SJCRH30 (cell line): ENCODE results near the gene TLX1. TPM values are rescaled to one million over a fixed set of nuclear protein-coding genes. Genes with fewer than 3 reads are reported as not detected.
A peak's percentile ranks its signal among the peaks of the same experiment; 100 is the strongest.

Experiments
- DNase-seq, 2 experiments: peaks; one replicate each; pipeline ENCODE4 v3.0.0-alpha.2; 2015 to 2020
- H3K27ac ChIP-seq: fragments of 250-450 bp; sonication (Bioruptor Pico); 2 replicates; pipeline ENCODE4 v1.5.1; 2020; ENCODE audit warnings: mild to moderate bottlenecking, moderate library complexity
- H3K27me3 ChIP-seq: fragments of 250-450 bp; sonication (Bioruptor Pico); 2 replicates; pipeline ENCODE4 v1.5.1; 2020; ENCODE audit warnings: mild to moderate bottlenecking, moderate library complexity
- H3K36me3 ChIP-seq: fragments of 250-450 bp; sonication (Bioruptor Pico); 2 replicates; pipeline ENCODE4 v1.5.1; 2020; ENCODE audit warnings: mild to moderate bottlenecking, moderate library complexity
- H3K4me1 ChIP-seq: fragments of 250-450 bp; sonication (Bioruptor Pico); 2 replicates; pipeline ENCODE4 v1.5.1; 2020; ENCODE audit warnings: mild to moderate bottlenecking, moderate library complexity
- H3K4me3 ChIP-seq: fragments of 250-450 bp; sonication (Bioruptor Pico); 2 replicates; pipeline ENCODE4 v1.5.1; 2020; ENCODE audit warnings: mild to moderate bottlenecking, moderate library complexity
- H3K9me3 ChIP-seq: fragments of 250-450 bp; sonication (Bioruptor Pico); replicated peaks from 2 replicates; pipeline ENCODE4 v1.5.1; 2020; ENCODE audit warnings: mild to moderate bottlenecking, moderate library complexity
- total RNA-seq: library from RNA; depleted of rRNA; stranded (reverse); fragments of >200 nt; shearing (Covaris generic); gene quantifications from 2 replicates; pipeline ENCODE4 v1.2.3, GENCODE V29; 2014

TLX1 gene
- total RNA-seq, 1 experiment from 2014 or later: not detected

DNA sequence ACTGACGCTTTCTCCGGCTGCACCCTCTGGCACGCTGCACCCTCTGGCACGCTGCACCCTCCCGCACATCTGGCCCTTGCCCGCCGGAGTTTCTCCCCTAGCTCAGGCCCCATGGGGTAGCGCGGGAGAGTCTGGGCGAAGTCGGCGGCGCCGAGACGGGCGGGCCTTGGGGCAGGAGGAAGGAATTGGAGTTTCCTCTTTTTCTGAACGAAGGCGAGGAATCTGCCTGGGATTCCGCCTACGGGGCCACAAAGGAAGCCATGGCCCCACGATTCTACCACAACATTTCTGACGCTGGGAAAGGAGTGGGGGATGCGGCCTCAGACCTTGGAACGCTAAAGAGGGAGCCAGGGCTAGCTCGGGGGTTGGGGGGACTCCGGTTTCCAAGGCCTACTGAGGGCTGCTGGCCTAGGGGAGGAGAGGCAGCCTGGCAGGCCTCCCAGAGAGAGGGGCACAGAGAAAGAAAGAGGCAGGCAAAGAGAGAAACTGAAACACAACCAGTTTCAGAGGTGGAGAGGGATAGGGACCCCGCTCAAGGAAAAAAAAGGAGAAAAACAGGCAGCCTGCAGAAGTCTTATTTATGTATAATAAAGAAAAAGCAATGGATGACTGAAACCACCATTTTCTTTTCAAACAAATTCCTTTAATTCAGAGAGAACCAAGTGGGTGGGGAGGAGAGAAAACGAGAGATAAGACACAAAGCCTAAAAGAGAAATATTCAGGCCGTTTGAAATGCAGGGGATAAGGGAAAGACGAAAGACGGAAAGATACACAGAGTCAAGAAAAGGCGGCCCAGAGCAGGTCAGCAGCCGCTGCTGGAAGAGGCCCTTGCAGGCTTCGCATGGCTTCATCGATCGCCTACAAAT, 4.3 kb downstream of the TLX1 start:
- Histone ChIP-seq H3K4me1 (no peaks in the 10 kb centered on the region), H3K9me3 (no peaks in the 10 kb centered on the region), H3K4me3 (no peak overlapping the region), H3K36me3 (no peaks in the 10 kb centered on the region), H3K27me3 (peaks cover 7% of the 10 kb centered on the region), H3K27ac (no peak overlapping the region)
- DNase-seq: no peak

DNA sequence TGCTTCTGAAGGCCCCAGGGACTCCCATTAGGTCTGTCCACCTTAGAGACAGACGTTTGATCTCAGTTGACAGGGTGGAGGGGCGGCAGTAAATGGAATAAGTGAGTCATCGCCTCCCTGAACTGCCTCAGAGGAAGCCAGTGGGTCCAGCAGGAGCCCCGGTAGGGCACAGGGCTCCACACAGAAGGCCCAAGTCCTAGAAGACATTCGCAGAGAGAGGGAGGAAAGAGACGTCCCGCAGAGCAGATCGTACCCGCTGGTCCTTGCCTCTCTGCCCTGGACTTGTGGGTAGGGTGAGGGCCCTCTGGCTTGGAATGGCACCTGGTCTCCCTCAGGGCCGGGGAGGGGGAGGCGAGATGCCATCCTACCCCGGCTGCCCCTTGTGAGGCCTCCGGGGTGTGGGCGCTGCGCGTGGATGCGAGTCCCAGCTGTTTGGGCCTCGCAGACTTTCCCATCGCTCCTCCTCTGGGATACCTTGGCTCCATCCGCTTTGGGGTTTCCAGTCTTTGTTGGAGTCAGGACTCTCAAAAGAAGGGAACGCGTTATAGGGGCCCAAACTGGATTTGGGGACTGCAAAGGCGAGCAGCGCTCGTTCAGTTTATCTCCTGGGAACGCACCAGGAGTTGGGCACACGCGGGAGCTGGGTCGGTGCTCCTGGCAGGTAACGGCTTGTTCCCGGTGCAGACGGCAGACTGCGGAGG, 5.1 kb downstream of the TLX1 start:
- Histone ChIP-seq H3K27me3 (peaks cover 10% of the 10 kb centered on the region), H3K36me3 (no peaks in the 10 kb centered on the region), H3K27ac (no peak overlapping the region), H3K9me3 (no peaks in the 10 kb centered on the region), H3K4me1 (no peaks in the 10 kb centered on the region), H3K4me3 (no peak overlapping the region)
- DNase-seq: no peak

DNA sequence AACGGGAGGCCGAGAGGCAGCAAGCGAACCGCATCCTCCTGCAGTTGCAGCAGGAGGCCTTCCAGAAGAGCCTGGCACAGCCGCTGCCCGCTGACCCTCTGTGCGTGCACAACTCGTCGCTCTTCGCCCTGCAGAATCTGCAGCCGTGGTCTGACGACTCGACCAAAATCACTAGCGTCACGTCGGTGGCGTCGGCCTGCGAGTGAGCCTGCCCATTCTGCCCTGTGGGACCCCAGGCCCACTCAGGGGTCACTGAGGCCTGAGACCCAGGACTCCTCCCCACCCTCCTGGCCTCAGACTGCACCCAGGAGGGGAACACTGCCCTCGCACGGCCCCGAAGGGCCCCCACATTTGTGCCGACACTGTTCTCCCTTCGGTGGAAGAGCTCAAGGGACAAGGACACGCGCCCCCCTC, 5.6 kb downstream of the TLX1 start:
- DNase-seq: no peak
- Histone ChIP-seq H3K27ac (no peak overlapping the region), H3K4me3 (no peak overlapping the region), H3K27me3 (peaks cover 14% of the 10 kb centered on the region), H3K9me3 (no peaks in the 10 kb centered on the region), H3K36me3 (no peaks in the 10 kb centered on the region), H3K4me1 (no peaks in the 10 kb centered on the region)

DNA sequence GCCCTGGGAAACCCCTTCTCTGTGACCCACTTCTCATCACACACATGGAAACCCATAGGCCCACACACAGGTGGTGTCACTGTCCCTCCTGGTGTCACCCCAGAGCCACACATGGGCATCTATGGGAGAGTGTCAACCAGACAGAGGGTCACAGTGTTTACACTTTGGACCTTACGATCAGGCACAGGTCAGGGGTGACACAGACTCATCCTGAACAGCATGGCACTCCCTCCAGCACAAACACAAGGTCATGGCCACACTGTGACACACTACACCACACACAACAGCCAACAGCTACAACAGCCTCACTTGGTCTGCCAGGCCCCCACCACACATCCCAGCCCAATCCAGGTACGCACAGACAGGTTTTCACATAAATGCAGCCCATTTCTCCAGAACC, 6.2 kb downstream of the TLX1 start:
- no peaks in the 10 kb centered on the region for H3K9me3 ChIP-seq
- no peaks in the 10 kb centered on the region for H3K36me3 ChIP-seq
- no peak overlapping the region for H3K27ac ChIP-seq
- H3K4me1 ChIP-seq: no peaks in the 10 kb centered on the region
- DNase-seq: no peak
- peaks cover 13% of the 10 kb centered on the region for H3K27me3 ChIP-seq
- H3K4me3 ChIP-seq: no peak overlapping the region

DNA sequence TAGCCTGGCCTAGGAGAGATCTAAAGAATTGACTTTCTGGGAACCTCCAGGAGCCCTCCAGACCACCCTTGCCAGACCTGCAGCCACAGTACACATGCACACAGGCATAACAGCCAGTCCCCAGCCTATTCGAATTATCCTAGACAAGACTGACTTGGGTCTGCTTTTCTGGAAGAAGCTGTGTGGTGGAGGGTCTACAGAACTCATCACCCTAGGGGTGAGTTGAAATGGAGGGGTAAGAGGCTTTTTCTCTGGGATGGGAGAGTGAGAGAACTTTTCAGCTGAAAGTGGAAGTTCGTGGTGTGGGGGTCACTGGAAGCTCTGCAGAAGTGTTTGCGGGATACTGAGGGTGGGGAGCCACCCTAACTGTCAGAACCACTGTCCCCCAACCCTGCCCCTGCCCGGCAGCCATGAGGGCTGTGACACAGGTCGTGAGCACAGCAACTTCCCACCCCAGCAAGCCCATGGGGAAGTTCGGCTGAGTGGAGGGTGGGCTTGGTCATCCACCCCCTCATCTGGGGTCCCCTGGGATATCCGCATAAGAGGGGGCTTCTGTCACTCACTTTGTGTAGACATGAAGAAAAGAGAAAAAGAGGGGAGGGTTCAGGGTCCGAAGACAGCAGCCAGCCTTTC, 7.8 kb downstream of the TLX1 start:
- no peak for DNase-seq
- H3K27ac ChIP-seq: no peak overlapping the region
- H3K4me3 ChIP-seq: no peak overlapping the region
- no peaks in the 10 kb centered on the region for H3K36me3 ChIP-seq
- no peaks in the 10 kb centered on the region for H3K4me1 ChIP-seq
- H3K27me3 ChIP-seq: peaks cover 13% of the 10 kb centered on the region
- H3K9me3 ChIP-seq: no peaks in the 10 kb centered on the region

DNA sequence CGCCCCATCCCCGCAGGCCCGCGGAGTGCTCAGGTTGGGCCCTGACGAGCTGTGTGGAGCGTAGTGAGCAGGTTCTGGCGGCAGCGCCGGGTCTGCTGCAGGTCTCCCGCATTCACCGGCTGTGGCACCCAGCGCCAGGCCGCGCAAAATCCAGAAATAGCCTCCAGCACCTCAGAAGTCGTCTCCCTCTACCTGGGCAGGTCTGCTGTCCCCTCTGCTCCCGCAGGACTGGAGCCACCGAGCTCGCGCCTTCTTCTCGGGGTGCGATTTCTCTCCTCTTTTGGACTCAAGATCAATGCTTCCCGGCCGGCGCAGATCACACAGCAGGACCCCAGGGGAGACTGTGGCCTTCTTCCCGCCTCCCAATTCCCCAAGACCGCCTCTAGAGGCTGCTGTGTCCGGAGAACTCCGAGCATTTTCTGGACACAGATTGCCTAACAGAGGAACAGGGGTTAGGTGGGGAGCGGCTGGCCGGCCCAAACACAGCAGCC, 8.4 kb downstream of the TLX1 start:
- no peak overlapping the region for H3K4me3 ChIP-seq
- no peaks in the 10 kb centered on the region for H3K9me3 ChIP-seq
- H3K36me3 ChIP-seq: no peaks in the 10 kb centered on the region
- no peak overlapping the region for H3K27ac ChIP-seq
- H3K4me1 ChIP-seq: no peaks in the 10 kb centered on the region
- peaks cover 13% of the 10 kb centered on the region for H3K27me3 ChIP-seq
- DNase-seq: no peak

DNA sequence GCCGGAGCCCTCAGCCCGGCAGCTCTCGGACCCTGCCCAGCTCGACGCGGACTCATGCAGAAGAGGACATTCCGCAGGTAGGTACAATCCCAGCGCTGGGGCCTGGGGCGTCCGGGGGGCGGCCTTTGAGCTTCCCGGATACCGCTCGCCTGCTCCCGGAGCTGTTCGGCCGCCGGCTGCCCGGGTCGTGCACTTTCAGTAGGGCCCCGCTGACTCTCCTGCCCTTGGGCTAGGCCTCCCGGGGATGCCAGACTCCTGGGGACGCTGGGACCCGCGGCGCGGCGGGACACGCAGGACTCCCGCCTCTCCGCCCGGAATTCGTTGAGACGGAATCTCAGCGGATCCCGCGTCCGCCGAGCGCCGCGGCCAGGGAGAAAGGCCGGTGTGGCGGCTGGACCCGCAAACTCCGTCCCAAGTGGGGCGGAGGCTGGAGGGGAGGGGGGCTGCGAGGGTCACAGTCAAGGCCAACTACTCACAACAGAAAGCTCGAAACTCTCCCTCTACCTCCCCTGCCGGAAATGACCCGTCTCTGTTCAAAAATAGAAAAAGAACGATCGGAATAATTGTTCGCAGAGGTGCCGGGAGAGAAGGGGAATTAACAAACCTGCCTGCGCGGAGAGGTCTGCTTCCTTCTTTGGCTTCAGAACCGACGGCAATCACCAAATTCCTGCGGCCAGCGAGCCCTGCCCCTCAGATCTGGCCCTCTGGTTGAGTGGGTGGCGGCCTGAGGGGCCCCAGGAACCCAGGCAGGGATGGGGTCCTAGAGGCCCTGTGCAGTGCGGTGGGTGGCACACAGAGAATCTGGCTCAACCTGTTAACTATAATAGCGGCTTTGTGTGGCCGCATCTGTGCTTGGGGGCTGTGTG, 9.2 kb downstream of the TLX1 start:
- Histone ChIP-seq H3K9me3 (no peaks in the 10 kb centered on the region), H3K27ac (no peak overlapping the region), H3K4me1 (no peaks in the 10 kb centered on the region), H3K36me3 (no peaks in the 10 kb centered on the region), H3K4me3 (no peak overlapping the region), H3K27me3 (peaks cover 15% of the 10 kb centered on the region)
- DNase-seq: no peak

DNA sequence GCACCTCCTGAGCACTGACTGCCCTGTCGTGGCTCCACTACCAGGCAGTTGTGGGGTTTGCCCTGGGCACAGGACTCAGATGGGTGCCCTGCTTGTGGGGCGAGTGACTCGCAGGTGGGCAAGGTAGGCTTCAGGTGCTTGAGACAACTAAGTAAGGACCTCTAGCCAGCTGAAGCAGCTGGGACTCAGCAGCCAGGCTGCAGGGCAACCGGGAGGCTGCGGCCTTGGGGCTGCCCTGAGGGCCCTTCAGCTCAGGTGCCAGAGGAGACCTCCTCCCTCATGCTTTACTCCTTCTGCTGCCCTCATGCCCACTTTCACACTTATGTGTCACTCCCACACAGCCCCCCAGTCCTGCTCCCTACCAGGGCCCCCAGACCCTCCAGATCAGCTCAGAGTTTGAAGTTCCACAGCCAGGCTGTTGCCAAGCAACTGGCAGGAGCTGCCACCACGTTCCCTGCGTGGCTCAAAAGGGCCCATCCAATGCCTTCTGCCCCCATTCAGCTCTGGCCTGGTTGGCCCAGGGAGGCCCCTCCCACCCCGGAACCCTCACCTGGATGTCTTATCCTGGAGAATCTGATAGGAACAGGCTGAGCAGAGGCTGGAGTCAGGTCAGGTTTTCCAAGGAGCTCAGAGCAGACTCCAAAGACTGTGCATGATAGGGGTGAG, 10.0 kb downstream of the TLX1 start:
- H3K9me3 ChIP-seq: no peaks in the 10 kb centered on the region
- H3K27me3 ChIP-seq: peaks cover 23% of the 10 kb centered on the region
- H3K27ac ChIP-seq: no peak overlapping the region
- H3K4me3 ChIP-seq: no peak overlapping the region
- no peaks in the 10 kb centered on the region for H3K4me1 ChIP-seq
- H3K36me3 ChIP-seq: no peaks in the 10 kb centered on the region
- no peak for DNase-seq

DNA sequence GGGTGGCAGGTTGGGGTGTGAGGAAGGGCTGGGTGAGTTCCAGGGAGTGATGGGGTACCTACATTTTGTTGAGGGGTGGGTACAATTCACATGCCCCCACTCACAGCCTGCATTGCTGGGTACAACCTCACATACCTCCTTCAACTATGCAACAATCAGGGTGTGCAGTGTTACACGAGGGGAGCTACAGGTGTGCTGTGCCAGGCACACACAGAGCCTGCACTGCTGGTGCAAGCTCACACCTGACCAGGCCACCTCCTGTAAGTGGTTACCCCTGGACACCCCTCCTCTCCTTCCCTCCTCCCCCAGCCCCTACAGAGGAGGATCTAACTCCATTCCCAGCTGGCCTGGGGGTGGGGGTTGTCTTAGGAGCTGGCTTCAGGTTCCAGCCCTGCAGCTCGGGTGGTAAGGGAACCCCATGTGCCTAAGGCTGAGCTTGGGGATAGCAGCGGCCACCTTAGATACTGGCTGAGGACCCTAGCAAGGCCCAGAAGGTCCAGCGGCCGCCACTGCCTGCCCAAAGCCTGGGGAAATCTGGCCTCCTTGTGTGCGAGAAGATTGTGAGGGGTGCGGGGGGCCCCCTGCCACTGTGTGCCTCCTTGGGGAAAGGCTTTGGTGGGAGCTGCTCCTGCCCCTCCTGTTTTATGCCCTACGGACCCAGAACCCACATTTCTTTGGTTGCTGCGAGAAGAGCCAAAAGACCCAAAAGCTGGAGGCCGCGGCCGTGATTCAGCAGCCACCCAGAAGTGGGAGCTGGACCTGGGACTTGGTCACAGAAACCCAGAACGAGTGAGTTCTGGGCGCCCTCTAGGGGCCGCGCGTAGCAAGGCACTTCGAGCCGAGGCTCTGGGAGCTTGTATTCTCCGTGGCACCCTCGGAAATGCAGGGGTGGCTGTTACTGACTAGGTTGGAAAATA, 10.8 kb downstream of the TLX1 start:
- Histone ChIP-seq H3K4me3 (peak overlapping the region; percentile 13), H3K27ac (no peak overlapping the region), H3K36me3 (no peaks in the 10 kb centered on the region), H3K4me1 (no peaks in the 10 kb centered on the region), H3K27me3 (peaks cover 25% of the 10 kb centered on the region), H3K9me3 (no peaks in the 10 kb centered on the region)
- DNase-seq: peak; percentile 86 to 95

DNA sequence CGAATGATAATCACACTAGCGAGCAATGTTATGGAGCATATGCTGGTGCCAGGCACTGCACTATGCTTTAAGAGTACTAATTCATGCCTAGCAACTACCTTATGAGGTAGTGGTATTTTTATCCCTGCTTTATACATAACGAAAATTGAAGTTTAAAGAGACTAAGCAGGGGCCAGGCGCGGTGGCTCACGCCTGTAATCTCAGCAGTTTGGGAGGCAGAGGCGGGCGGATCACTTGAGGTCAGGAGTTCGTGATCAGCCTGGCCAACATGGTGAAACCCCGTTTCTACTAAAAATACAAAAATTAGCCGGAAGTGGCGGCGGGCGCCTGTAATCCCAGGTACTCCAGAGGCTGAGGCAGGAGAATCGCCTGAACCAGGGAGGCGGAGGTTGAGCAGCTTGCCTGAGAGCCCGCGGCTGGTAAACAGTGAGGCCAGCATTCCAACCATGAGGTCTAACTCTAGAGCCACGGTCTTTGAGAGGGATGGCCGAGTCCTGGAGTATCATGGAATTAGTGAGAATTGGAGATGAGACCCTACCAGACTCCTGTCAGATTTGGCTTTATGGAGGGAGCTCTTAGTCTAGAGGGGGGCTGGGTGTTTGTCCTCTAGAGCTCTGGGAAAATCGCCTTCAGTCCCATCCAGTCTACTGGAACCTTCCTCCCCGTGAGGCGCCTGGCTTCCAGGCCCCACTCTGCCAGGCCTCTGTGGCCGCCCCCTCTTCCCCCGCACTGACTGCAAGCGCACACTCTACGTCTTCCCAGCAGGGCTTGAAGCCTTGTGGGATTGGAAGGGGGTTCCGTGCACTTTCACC, 11.6 kb downstream of the TLX1 start:
- no peak overlapping the region for H3K4me3 ChIP-seq
- no peak for DNase-seq
- no peaks in the 10 kb centered on the region for H3K9me3 ChIP-seq
- peaks cover 30% of the 10 kb centered on the region for H3K27me3 ChIP-seq
- H3K4me1 ChIP-seq: no peaks in the 10 kb centered on the region
- H3K27ac ChIP-seq: no peak overlapping the region
- no peaks in the 10 kb centered on the region for H3K36me3 ChIP-seq

DNA sequence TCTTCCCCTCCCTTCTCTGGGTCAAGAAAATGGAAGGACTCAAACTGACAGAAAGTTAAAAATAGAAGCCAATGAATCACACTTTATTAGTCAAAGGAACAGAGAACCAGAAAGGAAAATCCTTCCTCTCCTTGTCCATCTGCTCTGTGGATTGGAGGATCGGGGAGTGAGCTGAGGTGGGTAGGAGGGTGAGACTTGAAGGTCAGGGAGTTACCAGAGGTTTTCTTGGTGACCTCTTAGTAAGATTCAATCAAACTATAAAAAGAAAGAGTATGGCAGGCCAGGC, 12.2 kb downstream of the TLX1 start:
- H3K27me3 ChIP-seq: peaks cover 31% of the 10 kb centered on the region

DNA sequence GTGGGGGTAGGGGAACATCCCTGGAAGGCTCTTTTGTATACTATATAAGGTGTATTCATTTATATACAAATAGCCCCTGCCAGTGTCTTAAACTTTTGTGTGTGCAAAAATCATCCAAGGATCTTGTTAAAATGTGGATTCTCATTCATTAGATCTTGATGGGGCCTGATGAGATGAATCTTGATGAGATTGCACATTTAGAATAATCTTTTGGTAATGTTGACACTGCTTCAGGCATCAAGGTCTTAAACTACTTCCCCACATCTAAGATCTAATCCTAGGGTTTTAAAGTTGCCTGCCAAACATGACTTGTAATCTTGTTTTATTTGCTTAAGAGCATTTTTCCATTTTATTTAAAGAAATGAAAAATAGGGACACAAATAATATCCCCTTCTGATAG, 13.0 kb downstream of the TLX1 start:
- Histone ChIP-seq H3K9me3 (no peaks in the 10 kb centered on the region), H3K4me3 (no peak overlapping the region), H3K27me3 (peaks cover 29% of the 10 kb centered on the region), H3K4me1 (no peaks in the 10 kb centered on the region), H3K27ac (no peak overlapping the region), H3K36me3 (no peaks in the 10 kb centered on the region)
- DNase-seq: no peak

More for the DNA sequence above, 12.2 kb downstream of the TLX1 start:
- H3K9me3 ChIP-seq: no peaks in the 10 kb centered on the region
- no peak overlapping the region for H3K4me3 ChIP-seq
- H3K4me1 ChIP-seq: no peaks in the 10 kb centered on the region
- no peak overlapping the region for H3K27ac ChIP-seq
- no peak for DNase-seq
- no peaks in the 10 kb centered on the region for H3K36me3 ChIP-seq

DNA sequence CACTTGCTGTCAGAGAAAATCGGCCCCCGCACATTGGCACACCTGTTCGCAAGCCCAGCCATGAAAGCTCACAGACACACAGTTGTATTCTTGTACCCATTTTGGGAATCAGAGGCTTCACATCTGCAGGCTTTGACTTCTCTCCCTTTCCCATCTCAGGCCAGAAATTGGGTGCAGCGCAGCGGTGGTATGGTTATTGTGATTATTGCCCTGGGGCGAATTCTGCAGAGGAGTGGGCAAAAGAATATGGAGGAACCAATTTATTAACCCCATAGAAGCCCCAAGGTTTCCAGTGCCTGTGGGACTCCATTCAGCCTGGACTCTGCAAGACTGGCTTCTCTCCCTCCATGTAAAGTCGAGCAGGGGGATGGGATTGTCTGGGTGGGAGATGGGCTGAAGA, 14.0 kb downstream of the TLX1 start:
- no peak for DNase-seq
- Histone ChIP-seq H3K27ac (no peak overlapping the region), H3K4me3 (no peak overlapping the region), H3K27me3 (peaks cover 32% of the 10 kb centered on the region), H3K4me1 (no peaks in the 10 kb centered on the region), H3K9me3 (peaks cover 8% of the 10 kb centered on the region; the same call in 1 of the 2 replicates), H3K36me3 (no peaks in the 10 kb centered on the region)
